ENCODE results near the gene GRIP2. TPM values are rescaled to one million over a fixed set of nuclear protein-coding genes. Genes with fewer than 3 reads are reported as not detected.

Gene GRIP2
- total RNA-seq, 1 donor from 2014 or later, result 8.9 TPM

GRCh38 chr3:14444380-14444779 lies 95.8 kb downstream of the GRIP2 start:
- Histone ChIP-seq H3K36me3 (ENCODE audit: control insufficient read depth in 3 of 3, insufficient read depth in 3 of 3, low read length in 3 of 3) (peaks cover 38 to 40% (median 38%) of the 10 kb centered on the region in 3 donors), H3K4me3 (ENCODE audit: low read length in 3 of 3) (no peak overlapping the region), H3K4me1 (ENCODE audit: control insufficient read depth in 3 of 3, insufficient read depth in 3 of 3, low read length in 3 of 3) (peaks cover 16 to 27% (median 25%) of the 10 kb centered on the region in 3 donors), H3K9me3 (ENCODE audit: control insufficient read depth in 3 of 3, low read length in 3 of 3) (no peaks in the 10 kb centered on the region), H3K27ac (ENCODE audit: low read depth, low read length) (no peak overlapping the region), H3K27me3 (ENCODE audit: control insufficient read depth in 3 of 3, insufficient read depth in 3 of 3, low read length in 3 of 3) (no peaks in the 10 kb centered on the region), H3K9ac (ENCODE audit: low read depth in 1 of 3, low read length in 3 of 3) (no peak overlapping the region)

- no peak overlapping the region for H3K27ac ChIP-seq (ENCODE audit: low read depth, low read length)
- peaks cover 30 to 42% (median 38%) of the 10 kb centered on the region in 3 donors for H3K4me1 ChIP-seq (ENCODE audit: control insufficient read depth in 3 of 3, insufficient read depth in 3 of 3, low read length in 3 of 3)
These were observed 98.2 kb downstream of the GRIP2 start for GRCh38 chr3:14441920-14442300.

GRCh38 chr3:14441240-14441919 lies 98.8 kb downstream of the GRIP2 start:
- Histone ChIP-seq H3K27me3 (ENCODE audit: control insufficient read depth in 3 of 3, insufficient read depth in 3 of 3, low read length in 3 of 3) (no peaks in the 10 kb centered on the region), H3K36me3 (ENCODE audit: control insufficient read depth in 3 of 3, insufficient read depth in 3 of 3, low read length in 3 of 3) (peaks cover 10 to 18% (median 12%) of the 10 kb centered on the region in 3 donors), H3K4me1 (ENCODE audit: control insufficient read depth in 3 of 3, insufficient read depth in 3 of 3, low read length in 3 of 3) (peaks cover 30 to 46% (median 43%) of the 10 kb centered on the region in 3 donors), H3K4me3 (ENCODE audit: low read length in 3 of 3) (no peak overlapping the region), H3K9ac (ENCODE audit: low read depth in 1 of 3, low read length in 3 of 3) (peak overlapping the region in 1 of 3 donors; percentile 25), H3K9me3 (ENCODE audit: control insufficient read depth in 3 of 3, low read length in 3 of 3) (no peaks in the 10 kb centered on the region), H3K27ac (ENCODE audit: low read depth, low read length) (no peak overlapping the region)

More at GRCh38 chr3:14441920-14442300, 98.2 kb downstream of the GRIP2 start:
- Histone ChIP-seq H3K9me3 (ENCODE audit: control insufficient read depth in 3 of 3, low read length in 3 of 3) (no peaks in the 10 kb centered on the region), H3K27me3 (ENCODE audit: control insufficient read depth in 3 of 3, insufficient read depth in 3 of 3, low read length in 3 of 3) (no peaks in the 10 kb centered on the region), H3K4me3 (ENCODE audit: low read length in 3 of 3) (no peak overlapping the region), H3K9ac (ENCODE audit: low read depth in 1 of 3, low read length in 3 of 3) (peak overlapping the region in 1 of 3 donors; percentile 25), H3K36me3 (ENCODE audit: control insufficient read depth in 3 of 3, insufficient read depth in 3 of 3, low read length in 3 of 3) (peaks cover 16 to 23% (median 17%) of the 10 kb centered on the region in 3 donors)

- H3K27ac ChIP-seq (ENCODE audit: low read depth, low read length), result no peak overlapping the region
- no peaks in the 10 kb centered on the region for H3K27me3 ChIP-seq (ENCODE audit: control insufficient read depth in 3 of 3, insufficient read depth in 3 of 3, low read length in 3 of 3)
- peaks cover 30 to 48% (median 44%) of the 10 kb centered on the region in 3 donors for H3K4me1 ChIP-seq (ENCODE audit: control insufficient read depth in 3 of 3, insufficient read depth in 3 of 3, low read length in 3 of 3)
- H3K4me3 ChIP-seq (ENCODE audit: low read length in 3 of 3), result no peak overlapping the region
- H3K36me3 ChIP-seq (ENCODE audit: control insufficient read depth in 3 of 3, insufficient read depth in 3 of 3, low read length in 3 of 3), result peaks cover 3 to 11% (median 5%) of the 10 kb centered on the region in 3 donors
- no peaks in the 10 kb centered on the region for H3K9me3 ChIP-seq (ENCODE audit: control insufficient read depth in 3 of 3, low read length in 3 of 3)
- peak overlapping the region in 1 of 3 donors; percentile 3 for H3K9ac ChIP-seq (ENCODE audit: low read depth in 1 of 3, low read length in 3 of 3)
These were observed 99.5 kb downstream of the GRIP2 start for GRCh38 chr3:14440531-14441239.

GRCh38 chr3:14440168-14440518 lies 100.0 kb downstream of the GRIP2 start:
- peak overlapping the region in 1 of 3 donors; percentile 3 for H3K9ac ChIP-seq (ENCODE audit: low read depth in 1 of 3, low read length in 3 of 3)
- peaks cover 0 to 7% (median 2%) of the 10 kb centered on the region in 3 donors for H3K36me3 ChIP-seq (ENCODE audit: control insufficient read depth in 3 of 3, insufficient read depth in 3 of 3, low read length in 3 of 3)
- peaks cover 36 to 53% (median 50%) of the 10 kb centered on the region in 3 donors for H3K4me1 ChIP-seq (ENCODE audit: control insufficient read depth in 3 of 3, insufficient read depth in 3 of 3, low read length in 3 of 3)
- no peak overlapping the region for H3K27ac ChIP-seq (ENCODE audit: low read depth, low read length)
- no peaks in the 10 kb centered on the region for H3K27me3 ChIP-seq (ENCODE audit: control insufficient read depth in 3 of 3, insufficient read depth in 3 of 3, low read length in 3 of 3)
- no peaks in the 10 kb centered on the region for H3K9me3 ChIP-seq (ENCODE audit: control insufficient read depth in 3 of 3, low read length in 3 of 3)
- H3K4me3 ChIP-seq (ENCODE audit: low read length in 3 of 3), result no peak overlapping the region

GRCh38 chr3:14439501-14440167 lies 100.5 kb downstream of the GRIP2 start:
- H3K4me3 ChIP-seq (ENCODE audit: low read length in 3 of 3), result peak overlapping the region in 1 of 3 donors; percentile 45
- no peaks in the 10 kb centered on the region for H3K27me3 ChIP-seq (ENCODE audit: control insufficient read depth in 3 of 3, insufficient read depth in 3 of 3, low read length in 3 of 3)
- H3K36me3 ChIP-seq (ENCODE audit: control insufficient read depth in 3 of 3, insufficient read depth in 3 of 3, low read length in 3 of 3), result peaks cover 0 to 5% (median 2%) of the 10 kb centered on the region in 3 donors
- H3K9me3 ChIP-seq (ENCODE audit: control insufficient read depth in 3 of 3, low read length in 3 of 3), result no peaks in the 10 kb centered on the region
- no peak overlapping the region for H3K27ac ChIP-seq (ENCODE audit: low read depth, low read length)
- H3K4me1 ChIP-seq (ENCODE audit: control insufficient read depth in 3 of 3, insufficient read depth in 3 of 3, low read length in 3 of 3), result peaks cover 41 to 59% (median 55%) of the 10 kb centered on the region in 3 donors
- H3K9ac ChIP-seq (ENCODE audit: low read depth in 1 of 3, low read length in 3 of 3), result peak overlapping the region in 1 of 3 donors; percentile 33

Small RNA genes lying within 50 kb of the gene (small RNA-seq; reads per million reads assigned to genes)
- not detected for gene RNU6-905P

Other genes with a start within 250 kb of the GRIP2 start
- 5.7 TPM for gene SLC6A6, start 137.7 kb downstream of the GRIP2 start, total RNA-seq
- gene CCDC174, start 111.4 kb upstream of the GRIP2 start, total RNA-seq, result 7.3 TPM
- gene C3orf20, start 134.8 kb upstream of the GRIP2 start, total RNA-seq, result 0.52 TPM

Data from skeletal muscle tissue (tissue), 5 donors.